Body of pancreas (tissue), 4 donors: ENCODE measurements around the gene E2F1. TPM values are rescaled to one million over a fixed set of nuclear protein-coding genes. Genes with fewer than 3 reads are reported as not detected.
"Not testable (repeated sequence)": the region's sequence is repeated elsewhere in the genome, so short reads cannot be mapped to it uniquely, and the experiment has no call there.

Experiments
- ATAC-seq: fragments of 150-250 bp; one replicate; pipeline ENCODE4 v1.9.1; 2016
- DNase-seq, 4 donors: peaks; one replicate each; pipeline ENCODE4 v3.0.0-alpha.2; 2019
- H3K27ac ChIP-seq, 4 donors: fragments of 200-600 bp; sonication (generic); 1 replicate in 3 of 4; 2 replicates in 1 of 4; pipeline versions ENCODE4 v1.5.1 to v1.6.1; 2016 to 2019; ENCODE audit warnings: mild to moderate bottlenecking in 1 of 4, mixed read lengths in 1 of 4, moderate library complexity in 1 of 4
- H3K27me3 ChIP-seq, 2 donors: fragments of 200-600 bp; sonication (generic); one replicate each; pipeline ENCODE4 v1.6.0; 2016; ENCODE audit warnings: mild to moderate bottlenecking in 1 of 2
- H3K36me3 ChIP-seq, 2 donors: fragments of 200-600 bp; sonication (generic); replicated peaks in 1 of 2; 2 replicates each; pipeline ENCODE4 v1.5.1; 2016; ENCODE audit warnings: low read depth in 2 of 2; ENCODE audit not compliant: insufficient read depth in 1 of 2
- H3K4me1 ChIP-seq: fragments of 200-600 bp; sonication (generic); one replicate; pipeline ENCODE4 v1.6.0; 2016
- H3K4me3 ChIP-seq, 2 donors: fragments of 200-600 bp; sonication (generic); 1 replicate in 1 of 2; 2 replicates in 1 of 2; pipeline ENCODE4 v1.5.1; 2016 to 2019
- H3K9me3 ChIP-seq, 3 donors: fragments of 200-600 bp; sonication (generic); 1 replicate in 2 of 3; 2 replicates in 1 of 3; pipeline ENCODE4 v1.5.1; 2016
- POLR2A ChIP-seq, 3 donors: fragments of 450-650 bp; IDR thresholded peaks; one replicate each; pipeline ENCODE4 v1.6.1; 2016; ENCODE audit warnings: antibody characterized with exemption in 3 of 3, mild to moderate bottlenecking in 2 of 3
- whole genome bisulfite sequencing, 2 donors: methylation state at CpG; one replicate each; pipeline ENCODE4 v1.1.5; 2017; 5-methylcytosine and 5-hydroxymethylcytosine counted together
- intact Hi-C: fragments of 100-400 bp; cut with DNase I; formaldehyde crosslinking; loops from one replicate; pipeline ENCODE4 v1.15.1; 2023
- total RNA-seq, 2 donors: library from RNA; depleted of rRNA; stranded (reverse); fragments of >200 nt; gene quantifications; one replicate each; pipeline ENCODE4 v1.1.0, GENCODE V29; 2016
- TF ChIP-seq, protein P1 (sequence below), 7 experiments: fragments of 450-650 bp in 4 of 7; fragments of 200-600 bp in 3 of 7; sonication (generic) in 3 of 7; IDR thresholded peaks; one replicate each; pipeline ENCODE4 v1.5.1; 2016 to 2019; ENCODE audit warnings: antibody characterized with exemption in 7 of 7

The E2F1 gene
- total RNA-seq, 2 donors from 2014 or later, result 0.66 TPM; not detected in 1

DNA sequence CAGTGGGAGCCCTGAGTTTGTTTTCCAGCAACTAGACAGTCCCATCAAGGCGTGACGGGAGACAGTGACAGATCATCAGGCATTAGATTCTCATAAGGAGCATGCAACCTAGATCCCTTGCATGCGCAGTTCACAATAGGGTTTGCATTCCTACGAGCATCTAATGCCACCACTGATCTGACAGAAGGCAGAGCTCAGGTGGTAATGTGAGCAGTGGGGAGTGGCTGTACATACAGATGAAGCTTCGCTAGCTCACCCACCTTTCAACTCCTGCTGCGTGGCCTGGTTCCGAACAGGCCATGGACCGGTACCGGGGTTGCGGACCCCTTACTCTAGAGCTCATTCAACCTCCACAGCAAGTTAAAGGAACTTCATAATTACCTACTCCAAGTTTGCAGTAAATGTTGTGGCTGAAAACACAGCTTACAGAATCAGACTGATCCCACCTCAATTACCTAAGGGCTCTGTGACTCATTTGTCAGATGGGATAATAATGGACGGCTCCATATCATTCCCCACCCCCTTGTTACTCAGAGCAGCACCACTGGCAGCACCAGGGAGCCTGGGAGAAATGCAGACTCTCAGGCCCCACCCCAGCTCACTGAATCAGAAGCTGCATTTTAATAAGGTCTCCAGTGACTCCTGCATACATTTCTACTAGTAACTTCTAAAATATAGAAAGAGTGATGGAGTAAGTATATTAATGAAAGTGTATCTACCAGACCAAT, 18.2 kb upstream of the E2F1 start:
- no peak for TF ChIP-seq POLR2A (IDR thresholded peaks at IDR 0.05)
- TF ChIP-seq, protein P1, sequence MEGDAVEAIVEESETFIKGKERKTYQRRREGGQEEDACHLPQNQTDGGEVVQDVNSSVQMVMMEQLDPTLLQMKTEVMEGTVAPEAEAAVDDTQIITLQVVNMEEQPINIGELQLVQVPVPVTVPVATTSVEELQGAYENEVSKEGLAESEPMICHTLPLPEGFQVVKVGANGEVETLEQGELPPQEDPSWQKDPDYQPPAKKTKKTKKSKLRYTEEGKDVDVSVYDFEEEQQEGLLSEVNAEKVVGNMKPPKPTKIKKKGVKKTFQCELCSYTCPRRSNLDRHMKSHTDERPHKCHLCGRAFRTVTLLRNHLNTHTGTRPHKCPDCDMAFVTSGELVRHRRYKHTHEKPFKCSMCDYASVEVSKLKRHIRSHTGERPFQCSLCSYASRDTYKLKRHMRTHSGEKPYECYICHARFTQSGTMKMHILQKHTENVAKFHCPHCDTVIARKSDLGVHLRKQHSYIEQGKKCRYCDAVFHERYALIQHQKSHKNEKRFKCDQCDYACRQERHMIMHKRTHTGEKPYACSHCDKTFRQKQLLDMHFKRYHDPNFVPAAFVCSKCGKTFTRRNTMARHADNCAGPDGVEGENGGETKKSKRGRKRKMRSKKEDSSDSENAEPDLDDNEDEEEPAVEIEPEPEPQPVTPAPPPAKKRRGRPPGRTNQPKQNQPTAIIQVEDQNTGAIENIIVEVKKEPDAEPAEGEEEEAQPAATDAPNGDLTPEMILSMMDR (IDR thresholded peaks at IDR 0.05), result no peak
- WGBS, 2 donors, result 93 to 98% methylated on average over 11 of the region's 11 CpGs
- Histone ChIP-seq H3K4me3 (no peak overlapping the region), H3K9me3 (no peaks in the 10 kb centered on the region), H3K27me3 (no peaks in the 10 kb centered on the region), H3K27ac (no peak overlapping the region), H3K36me3 (no peaks in the 10 kb centered on the region), H3K4me1 (no peaks in the 10 kb centered on the region)
- DNase-seq (no peak), ATAC-seq (no peak)
- intact Hi-C loops, result no loop called here

- no peaks in the 10 kb centered on the region for H3K4me1 ChIP-seq
- 86 to 95% methylated on average over 8 of the region's 8 CpGs for WGBS, 2 donors
- no peaks in the 10 kb centered on the region for H3K27me3 ChIP-seq
- TF ChIP-seq, protein P1 (IDR thresholded peaks at IDR 0.05), result no peak
- no peak for TF ChIP-seq POLR2A (IDR thresholded peaks at IDR 0.05)
- intact Hi-C loops, result no loop called here
- ATAC-seq (no peak), DNase-seq (no peak)
- H3K9me3 ChIP-seq, result no peaks in the 10 kb centered on the region
- H3K27ac ChIP-seq, result no peak overlapping the region
- H3K4me3 ChIP-seq, result no peak overlapping the region
- H3K36me3 ChIP-seq, result no peaks in the 10 kb centered on the region
Observed at GRCh38 chr20:33703498-33704137, 17.4 kb upstream of the E2F1 start.

GRCh38 chr20:33702861-33703260, 16.7 kb upstream of the E2F1 start:
- H3K27ac ChIP-seq, result no peak overlapping the region
- no peaks in the 10 kb centered on the region for H3K9me3 ChIP-seq
- no peaks in the 10 kb centered on the region for H3K4me1 ChIP-seq
- H3K36me3 ChIP-seq, result no peaks in the 10 kb centered on the region
- TF ChIP-seq, protein P1 (IDR thresholded peaks at IDR 0.05), result no peak
- TF ChIP-seq POLR2A (IDR thresholded peaks at IDR 0.05), result no peak
- 43 to 100% methylated on average over 1 to 5 of the region's 5 CpGs for WGBS, 2 donors
- intact Hi-C loops, result no loop called here
- no peak overlapping the region for H3K4me3 ChIP-seq
- H3K27me3 ChIP-seq, result no peaks in the 10 kb centered on the region
- ATAC-seq (no peak), DNase-seq (peak in 1 of 4 donors; percentile 32)

DNA sequence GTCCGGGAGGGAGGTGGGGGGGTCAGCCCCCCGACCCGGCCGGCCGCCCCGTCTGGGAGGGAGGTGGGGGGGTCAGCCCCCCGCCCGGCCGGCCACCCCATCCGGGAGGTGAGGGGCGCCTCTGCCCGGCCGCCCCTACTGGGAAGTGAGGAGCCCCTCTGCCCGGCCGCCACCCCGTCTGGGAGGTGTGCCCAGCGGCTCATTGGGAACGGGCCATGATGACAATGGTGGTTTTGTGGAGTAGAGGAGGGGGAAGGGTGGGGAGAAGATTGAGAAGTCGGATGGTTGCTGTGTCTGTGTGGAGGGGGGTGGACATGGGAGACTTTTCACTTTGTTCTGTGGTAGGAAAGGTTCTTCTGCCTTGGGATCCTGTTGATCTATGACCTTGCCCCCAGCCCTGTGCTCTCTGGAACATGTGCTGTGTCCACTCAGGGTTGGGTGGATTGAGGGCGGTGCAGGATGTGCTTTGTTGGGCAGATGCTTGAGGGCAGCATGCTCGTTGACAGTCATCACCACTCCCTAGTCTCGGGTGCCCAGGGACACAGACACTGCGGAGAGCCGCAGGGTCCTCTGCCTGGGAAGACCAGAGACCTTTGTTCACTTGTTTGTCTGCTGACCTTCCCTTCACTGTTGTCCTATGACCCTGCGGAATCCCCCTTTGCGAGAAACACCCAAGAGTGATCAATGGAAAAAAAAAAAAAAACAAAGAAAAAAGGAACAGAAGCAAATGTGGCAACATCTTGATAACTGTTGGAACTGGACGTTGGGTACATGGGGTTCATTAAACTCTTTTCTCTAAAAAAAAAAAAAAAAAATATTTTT, 15.7 kb upstream of the E2F1 start:
- no peak for TF ChIP-seq POLR2A (IDR thresholded peaks at IDR 0.05)
- TF ChIP-seq, protein P1 (IDR thresholded peaks at IDR 0.05), result no peak
- WGBS, 2 donors, result 87 to 92% methylated on average over 8 to 11 of the region's 27 CpGs
- DNase-seq (no peak), ATAC-seq (no peak)
- intact Hi-C loops, result no loop called here
- no peaks in the 10 kb centered on the region for H3K4me1 ChIP-seq
- no peaks in the 10 kb centered on the region for H3K27me3 ChIP-seq
- H3K9me3 ChIP-seq, result no peaks in the 10 kb centered on the region
- no peak overlapping the region for H3K27ac ChIP-seq
- no peaks in the 10 kb centered on the region for H3K36me3 ChIP-seq
- H3K4me3 ChIP-seq, result no peak overlapping the region

GRCh38 chr20:33700696-33701441, 14.7 kb upstream of the E2F1 start:
- H3K27ac ChIP-seq, ATAC-seq, H3K36me3 ChIP-seq, intact Hi-C loops, H3K27me3 ChIP-seq, DNase-seq, H3K9me3 ChIP-seq, H3K4me3 ChIP-seq, H3K4me1 ChIP-seq: not testable (repeated sequence)
- 96 to 97% methylated on average over 32 to 44 of the region's 45 CpGs for WGBS, 2 donors

DNA sequence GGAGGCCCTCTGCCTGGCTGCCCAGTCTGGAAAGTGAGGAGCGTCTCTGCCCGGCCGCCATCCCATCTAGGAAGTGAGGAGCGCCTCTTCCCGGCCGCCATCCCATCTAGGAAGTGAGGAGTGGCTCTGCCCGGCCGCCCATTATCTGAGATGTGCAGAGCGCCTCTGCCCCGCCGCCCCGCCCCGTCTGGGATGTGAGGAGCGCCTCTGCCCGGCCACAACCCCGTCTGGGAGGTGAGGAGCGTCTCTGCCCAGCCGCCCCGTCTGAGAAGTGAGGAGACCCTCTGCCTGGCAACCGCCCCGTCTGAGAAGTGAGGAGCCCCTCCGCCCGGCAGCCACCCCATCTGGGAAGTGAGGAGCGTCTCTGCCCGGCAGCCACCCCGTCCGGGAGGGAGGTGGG, 12.8 kb upstream of the E2F1 start:
- ATAC-seq, H3K4me1 ChIP-seq, H3K9me3 ChIP-seq, DNase-seq, H3K4me3 ChIP-seq, H3K36me3 ChIP-seq, H3K27ac ChIP-seq, intact Hi-C loops, H3K27me3 ChIP-seq: not testable (repeated sequence)
- WGBS, 2 donors, result 94 to 100% methylated on average over 9 to 12 of the region's 27 CpGs
